Measurements from ENCODE around the gene CFAP73. TPM values are rescaled to one million over a fixed set of nuclear protein-coding genes. Genes with fewer than 3 reads are reported as not detected.
"Not testable (repeated sequence)": the region's sequence is repeated elsewhere in the genome, so short reads cannot be mapped to it uniquely, and the experiment has no call there.

The CFAP73 gene
- total RNA-seq, 1 donor: not detected

GRCh38 chr12:113203852-113204760 is 54.6 kb downstream of the CFAP73 start:
- TF ChIP-seq CTCF (IDR thresholded peaks at IDR 0.05; ENCODE audit: insufficient read depth, low read depth, low read length): no peak
- DNase-seq (ENCODE audit: low read depth): peak; percentile 79
- H3K4me3 ChIP-seq (ENCODE audit: low read depth, low read length): no peak overlapping the region

- peak; percentile 46 for DNase-seq (ENCODE audit: low read depth)
- TF ChIP-seq CTCF (IDR thresholded peaks at IDR 0.05; ENCODE audit: insufficient read depth, low read depth, low read length): no peak
- H3K4me3 ChIP-seq (ENCODE audit: low read depth, low read length): no peak overlapping the region
Measured at GRCh38 chr12:113204804-113205203, 55.3 kb downstream of the CFAP73 start.

GRCh38 chr12:113206802-113207201 is 57.3 kb downstream of the CFAP73 start:
- DNase-seq (ENCODE audit: low read depth); H3K4me3 ChIP-seq (ENCODE audit: low read depth, low read length): not testable (repeated sequence)

GRCh38 chr12:113207613-113208040 is 58.1 kb downstream of the CFAP73 start:
- peak; percentile 44 for DNase-seq (ENCODE audit: low read depth)
- TF ChIP-seq CTCF (IDR thresholded peaks at IDR 0.05; ENCODE audit: insufficient read depth, low read depth, low read length): no peak
- no peak overlapping the region for H3K4me3 ChIP-seq (ENCODE audit: low read depth, low read length)

GRCh38 chr12:113208041-113208934 is 58.8 kb downstream of the CFAP73 start:
- TF ChIP-seq CTCF (IDR thresholded peaks at IDR 0.05; ENCODE audit: insufficient read depth, low read depth, low read length): no peak
- peak; percentile 86 for DNase-seq (ENCODE audit: low read depth)
- no peak overlapping the region for H3K4me3 ChIP-seq (ENCODE audit: low read depth, low read length)

Small RNA genes lying within 50 kb of the gene (small RNA-seq; reads per million reads assigned to genes)
- gene MIR7106: not detected
- not detected for gene RF00019

Other genes starting within 250 kb of the CFAP73 start
- gene OAS1, start 242.8 kb upstream of the CFAP73 start, total RNA-seq: under 0.01 and 0.86 TPM in 2 replicates
- 10.3 and 12.5 TPM in 2 replicates for gene OAS3, start 211.2 kb upstream of the CFAP73 start, total RNA-seq
- gene OAS2, start 171.2 kb upstream of the CFAP73 start, total RNA-seq: 2.3 and 5.6 TPM in 2 replicates
- not detected in 2 replicates for gene DTX1, start 93.0 kb upstream of the CFAP73 start, total RNA-seq
- not detected in 2 replicates for gene RASAL1, start 14.0 kb upstream of the CFAP73 start, total RNA-seq
- 33.7 and 37.0 TPM in 2 replicates for gene DDX54, start 35.8 kb downstream of the CFAP73 start, total RNA-seq
- 22.5 and 27.6 TPM in 2 replicates for gene RITA1, start 36.0 kb downstream of the CFAP73 start, total RNA-seq
- 15.8 and 25.9 TPM in 2 replicates for gene TPCN1, start 71.7 kb downstream of the CFAP73 start, total RNA-seq
- gene SLC8B1, start 185.4 kb downstream of the CFAP73 start, total RNA-seq: 12.9 and 22.9 TPM in 2 replicates
- 27.6 and 31.2 TPM in 2 replicates for gene PLBD2, start 208.9 kb downstream of the CFAP73 start, total RNA-seq

All from fibroblast of villous mesenchyme (primary cell).